Stimulated activated naive CD4-positive, alpha-beta T cell treated with Interleukin-2 at 50 U/mL for 16 hours (primary cell): ENCODE measurements around the gene MARK4.
"Not testable (repeated sequence)": the region's sequence is repeated elsewhere in the genome, so short reads cannot be mapped to it uniquely, and the experiment has no call there.

Experiments
- DNase-seq: peaks from one replicate; lab custom pipeline; 2025; lab: John Stamatoyannopoulos, UW

MARK4 gene

DNA sequence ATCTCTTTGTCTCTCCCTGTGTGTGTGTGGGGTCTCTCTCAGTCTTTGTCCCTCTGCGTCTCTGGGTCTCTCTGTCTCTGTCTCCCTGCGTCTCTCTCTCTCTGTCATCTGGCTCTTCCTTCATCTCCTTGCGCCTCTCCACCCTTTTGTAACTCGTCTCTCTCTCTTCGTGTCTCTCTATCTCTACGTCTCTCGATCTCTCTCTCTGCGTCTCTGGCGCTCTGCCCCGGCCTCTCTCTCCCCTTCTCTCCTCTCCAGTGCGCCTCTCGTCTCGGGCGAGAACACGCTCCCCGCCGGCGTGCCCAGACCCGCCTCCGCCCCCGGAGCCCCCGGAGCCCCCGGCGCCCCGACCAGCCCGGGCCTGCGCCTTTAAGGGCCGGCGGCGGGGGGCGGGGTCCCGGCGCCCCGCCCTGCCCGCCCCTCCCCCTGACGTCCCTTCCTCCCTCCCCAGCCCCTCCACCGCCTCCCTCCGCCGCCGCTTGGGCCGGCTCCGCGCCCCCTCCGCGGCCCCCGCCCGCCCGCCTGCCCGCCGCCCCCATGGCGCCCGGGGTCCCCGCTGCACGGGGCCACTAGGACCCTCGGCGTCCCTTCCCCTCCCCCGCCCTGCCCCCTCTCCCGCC lies at the start of gene MARK4:
Gene MARK4 (plus strand): TSS at position 440 of the 620 bp plus-strand sequence. CDS start 318 bp downstream, outside the sequence.
- DNase-seq: peak; percentile 52

DNA sequence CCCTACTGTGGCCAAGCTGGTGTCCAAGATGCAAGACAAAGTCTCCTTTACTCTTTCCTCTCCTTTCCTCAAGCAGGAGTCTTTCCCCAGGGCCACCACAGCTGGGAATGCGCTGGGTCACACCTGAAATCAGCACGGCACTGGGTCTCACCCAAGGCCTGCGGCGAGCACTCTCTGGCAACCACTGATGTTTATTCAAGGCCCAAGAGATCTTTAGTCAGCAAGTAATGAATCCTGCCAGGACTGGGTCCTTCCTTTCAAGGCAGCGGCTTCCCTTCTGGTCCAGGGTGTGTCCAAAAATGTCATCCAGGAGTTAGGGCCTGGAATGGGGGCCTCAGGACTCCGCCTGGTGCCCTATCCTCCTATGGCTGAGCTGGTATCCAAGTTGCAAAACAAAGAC lies 48.4 kb upstream of the MARK4 start:
- DNase-seq: no peak

- no peak for DNase-seq
These were observed 45.3 kb upstream of the MARK4 start for GRCh38 chr19:45205810-45206209.

- no peak for DNase-seq
These were observed 44.7 kb upstream of the MARK4 start for GRCh38 chr19:45206328-45206727.

- DNase-seq: no peak
These were observed 39.2 kb upstream of the MARK4 start for GRCh38 chr19:45211751-45212381.

GRCh38 chr19:45213031-45213430 lies 38.0 kb upstream of the MARK4 start:
- DNase-seq: no peak

GRCh38 chr19:45215391-45216191 lies 35.5 kb upstream of the MARK4 start:
- DNase-seq: no peak

- DNase-seq: no peak
These were observed 34.4 kb upstream of the MARK4 start for GRCh38 chr19:45216667-45217066.

DNA sequence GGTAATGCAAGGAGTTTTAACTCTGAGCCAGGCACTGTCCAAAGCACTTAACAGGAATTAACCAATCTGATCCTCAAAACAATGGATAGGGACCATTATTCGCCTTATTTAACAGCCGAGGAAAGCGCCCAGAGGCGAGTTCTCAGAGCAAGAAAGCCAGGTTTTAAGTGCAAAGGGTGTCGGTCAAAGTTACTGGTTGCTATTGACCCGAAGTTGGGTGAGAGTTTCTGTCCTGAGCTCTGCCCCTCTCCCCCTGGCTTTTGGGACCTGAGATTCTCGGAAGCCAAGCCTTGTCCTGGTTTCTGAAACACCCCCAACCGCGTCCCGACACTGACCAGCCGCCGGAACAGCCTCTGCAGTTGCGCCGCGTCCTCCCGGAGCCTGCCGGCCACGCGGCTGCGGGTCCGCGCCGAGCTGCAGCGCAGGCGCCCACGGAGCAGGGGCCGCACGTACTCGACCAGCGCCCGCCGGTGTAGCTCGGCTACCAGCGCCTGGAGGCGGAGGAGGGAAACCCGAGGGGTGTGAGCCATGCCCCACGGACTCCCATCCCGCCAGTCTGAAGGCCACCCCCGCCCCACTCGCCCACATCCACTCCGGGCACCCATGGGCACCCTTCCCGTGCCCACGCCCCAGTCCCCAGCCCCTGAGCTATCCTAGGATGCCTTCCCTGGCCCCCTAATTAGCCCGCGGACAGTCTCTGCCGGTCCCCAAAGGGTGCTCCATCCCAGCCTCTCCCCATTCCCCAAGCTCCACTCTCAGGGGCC lies 33.7 kb upstream of the MARK4 start:
- no peak for DNase-seq

- DNase-seq: no peak
These were observed 33.1 kb upstream of the MARK4 start for GRCh38 chr19:45217957-45218334.

DNA sequence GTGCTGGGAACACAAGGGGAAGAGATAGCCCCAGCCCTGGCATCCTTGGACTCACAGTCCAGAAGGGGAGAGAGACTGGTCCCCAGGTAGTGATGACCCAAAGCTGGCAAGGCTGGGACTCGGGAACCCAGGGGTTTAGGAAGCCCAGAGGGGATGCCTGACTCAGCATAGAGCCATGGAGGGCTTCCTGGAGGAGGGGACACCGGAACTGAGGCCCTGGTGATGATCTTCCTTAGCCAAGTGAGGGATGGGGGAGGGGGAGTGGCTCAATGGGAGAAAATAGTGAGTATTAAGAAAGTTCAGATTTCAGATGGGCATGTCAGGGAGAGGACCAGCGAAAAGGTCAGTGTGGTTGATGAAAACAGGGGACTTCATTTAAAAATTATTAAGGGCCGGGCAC lies 32.6 kb upstream of the MARK4 start:
- no peak for DNase-seq

DNA sequence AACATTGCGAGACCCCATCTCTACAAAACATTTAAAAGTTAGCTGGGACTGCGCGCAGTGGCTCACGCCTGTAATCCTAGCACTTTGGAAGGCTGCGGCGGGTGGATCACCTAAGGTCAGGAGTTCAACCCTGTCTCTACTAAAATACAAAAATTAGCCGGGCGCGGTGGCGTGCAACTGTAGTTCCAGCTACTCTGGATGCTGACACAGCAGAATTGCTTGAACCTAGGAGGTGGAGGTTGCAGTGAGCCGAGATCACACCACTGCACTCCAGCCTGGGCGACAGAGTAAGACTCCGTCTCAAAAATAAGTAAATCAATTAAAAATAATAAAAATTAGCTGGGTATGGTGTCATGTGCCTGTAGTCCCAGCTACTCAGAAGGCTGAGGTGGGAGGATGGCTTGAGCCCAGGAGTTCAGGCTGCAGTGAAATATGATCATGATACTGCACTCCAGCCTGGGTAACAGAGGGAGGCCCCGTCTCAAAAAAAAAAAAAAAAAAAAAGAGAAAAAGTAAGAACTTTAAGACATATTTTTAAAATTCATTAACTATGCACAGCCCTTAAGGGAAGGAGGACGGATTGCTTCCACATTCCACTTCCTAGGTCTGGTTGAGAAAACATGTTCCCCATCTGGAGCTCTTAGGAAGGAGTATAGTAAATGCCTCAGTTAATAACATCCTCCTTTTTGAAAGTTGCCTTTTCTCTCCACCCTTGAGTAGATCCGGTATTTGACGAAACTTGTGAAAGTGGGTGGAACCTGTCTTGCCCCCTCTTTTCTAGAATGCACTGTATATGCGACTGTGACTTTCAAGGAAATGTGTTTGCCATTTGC lies 31.9 kb upstream of the MARK4 start:
- DNase-seq: no peak

GRCh38 chr19:45222724-45223123 lies 28.3 kb upstream of the MARK4 start:
- no peak for DNase-seq

- DNase-seq: no peak
These were observed 27.2 kb upstream of the MARK4 start for GRCh38 chr19:45223879-45224278.

DNA sequence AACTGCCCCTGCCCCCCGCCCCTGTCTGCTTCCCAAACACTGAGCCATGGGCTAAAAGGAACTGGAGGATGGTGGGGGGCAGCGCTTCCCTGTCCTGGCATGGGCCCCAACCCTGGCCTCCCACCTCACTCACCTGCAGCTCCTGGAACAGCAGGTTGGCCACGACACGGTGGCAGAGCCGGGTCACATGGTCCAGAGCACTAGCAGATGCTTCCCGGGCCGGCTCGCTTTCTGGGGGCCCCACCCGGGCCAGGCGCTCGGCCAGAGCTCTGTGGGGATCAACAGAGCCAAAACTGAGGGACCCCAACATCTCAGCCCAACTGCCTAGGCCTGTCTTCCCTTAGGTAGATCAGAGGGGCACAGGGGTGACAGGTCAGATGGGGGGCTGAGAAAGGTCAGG lies 26.4 kb upstream of the MARK4 start:
- DNase-seq: no peak

DNA sequence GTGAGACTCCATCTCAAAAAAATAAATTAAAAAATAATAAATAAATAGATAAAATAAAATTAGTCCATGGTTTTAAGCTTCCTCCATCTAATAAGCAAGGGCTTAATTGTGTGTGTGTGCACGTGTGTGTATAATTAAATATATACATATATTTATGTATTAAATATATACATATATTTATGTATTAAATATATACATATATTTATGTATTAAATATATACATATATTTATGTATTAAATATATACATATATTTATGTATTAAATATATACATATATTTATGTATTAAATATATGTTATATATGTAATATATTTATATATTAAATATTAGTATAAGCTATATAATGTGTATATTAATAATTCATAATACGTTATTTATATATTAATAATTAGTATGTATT lies 22.0 kb upstream of the MARK4 start:
- DNase-seq: not testable (repeated sequence)

GRCh38 chr19:45231891-45232290 lies 19.2 kb upstream of the MARK4 start:
- no peak for DNase-seq

DNA sequence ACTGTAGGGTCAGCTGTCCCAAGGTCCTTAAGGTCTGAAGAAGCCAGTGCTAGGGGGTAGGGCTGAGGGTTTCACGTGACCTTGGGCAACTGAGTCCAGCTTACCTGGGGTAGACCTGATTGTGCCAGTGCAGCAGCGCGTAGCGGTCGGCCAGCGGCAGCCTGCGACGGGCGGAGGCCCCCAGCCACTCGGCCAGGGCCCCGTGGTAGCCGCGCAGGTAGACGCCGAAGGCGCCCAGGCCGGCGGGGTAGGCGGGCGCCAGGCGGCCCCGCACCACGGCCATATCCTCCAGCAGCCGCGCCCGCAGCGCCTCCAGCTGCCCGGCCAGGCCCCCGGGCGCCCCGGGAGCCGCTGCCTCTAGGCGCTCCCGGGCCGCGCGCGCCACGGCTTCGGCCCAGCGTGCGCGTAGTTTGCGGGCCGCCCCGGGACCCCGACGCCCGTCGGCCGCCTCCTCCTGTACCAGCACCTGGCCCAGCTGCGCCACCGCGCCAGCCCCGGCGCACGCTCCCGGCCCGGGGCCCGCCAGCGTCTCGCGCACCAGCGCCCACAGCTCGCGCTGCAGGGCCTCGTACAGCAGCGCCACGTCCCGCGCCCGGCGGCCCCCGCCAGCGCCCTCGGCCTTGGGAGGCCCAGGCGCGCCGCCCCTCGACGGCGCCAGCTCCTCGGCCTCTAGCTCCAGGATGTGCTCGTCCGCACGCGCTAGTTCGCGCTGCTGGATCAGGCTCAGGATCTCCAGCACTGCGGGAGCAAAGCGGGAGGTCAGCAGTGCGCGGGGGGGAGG lies 16.8 kb upstream of the MARK4 start:
- no peak for DNase-seq

DNA sequence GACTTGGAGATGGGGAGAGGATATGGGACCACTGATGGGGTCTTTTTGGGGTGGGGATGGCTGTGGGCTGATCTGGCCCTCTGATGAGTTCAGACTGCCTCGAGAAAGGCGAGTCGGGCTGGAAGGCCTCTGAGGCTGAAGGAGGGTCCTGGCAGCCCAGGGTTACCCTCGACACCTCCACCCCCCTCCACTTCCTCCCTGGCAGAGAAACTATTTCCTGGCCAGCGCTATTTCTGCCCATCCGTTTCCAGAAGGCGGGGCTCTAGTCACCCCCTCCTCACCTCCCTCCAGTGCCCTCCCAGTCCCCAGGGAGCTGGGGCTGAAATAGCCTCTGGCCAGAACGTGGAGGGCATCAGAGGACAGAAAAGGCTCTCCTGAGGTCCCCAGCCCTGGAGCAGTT lies 15.6 kb upstream of the MARK4 start:
- DNase-seq: no peak

DNA sequence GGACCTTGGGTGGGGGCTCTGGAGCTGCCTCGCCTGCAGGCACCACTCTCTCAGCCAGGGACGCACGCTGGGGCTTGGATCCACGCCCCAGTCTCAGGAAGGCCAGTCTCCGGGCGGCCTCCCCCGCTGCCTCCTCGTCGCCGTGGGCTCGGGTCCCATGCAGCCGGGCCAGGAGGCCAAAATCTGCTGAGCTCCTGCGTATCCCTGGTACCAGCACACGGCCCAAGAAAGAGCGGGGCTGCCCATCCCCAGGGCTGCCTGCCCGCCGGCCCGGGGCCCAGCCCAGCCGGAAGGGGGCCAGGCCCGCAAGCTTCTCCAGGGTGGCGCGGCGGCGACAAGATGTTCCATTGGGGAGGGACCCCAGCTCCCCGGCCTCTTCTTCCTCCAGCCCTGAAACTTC lies 12.5 kb upstream of the MARK4 start:
- DNase-seq: no peak
